Prostate gland (tissue), 2 donors: ENCODE data around the gene GPSM1. TPM values are rescaled to one million over a fixed set of nuclear protein-coding genes. Genes with fewer than 3 reads are reported as not detected.

Source experiments
- DNase-seq: peaks from one replicate; pipeline ENCODE4 v3.0.0-alpha.2; 2019; ENCODE audit warnings: low spot score
- H3K27ac ChIP-seq, 2 donors: fragments of 200-600 bp; sonication (generic); 2 replicates each; pipeline ENCODE4 v1.5.1; 2017 to 2019
- H3K27me3 ChIP-seq: fragments of 200-600 bp; sonication (generic); replicated peaks from 2 replicates; pipeline ENCODE4 v1.5.1; 2019; ENCODE audit not compliant: insufficient read depth
- H3K36me3 ChIP-seq, 2 donors: fragments of 200-600 bp; sonication (generic); 1 replicate in 1 of 2; 2 replicates in 1 of 2; pipeline versions ENCODE4 v1.5.1 to v1.8.1; 2017 to 2019
- H3K4me1 ChIP-seq: fragments of 200-600 bp; sonication (generic); replicated peaks from 2 replicates; pipeline ENCODE4 v1.5.1; 2019
- H3K4me3 ChIP-seq, 2 donors: fragments of 200-600 bp; sonication (generic); 2 replicates each; pipeline ENCODE4 v1.5.1; 2017 to 2019
- H3K9me3 ChIP-seq: fragments of 200-600 bp; sonication (generic); 2 replicates; pipeline ENCODE4 v1.5.1; 2017
- POLR2A ChIP-seq: fragments of 450-650 bp; IDR thresholded peaks from one replicate; pipeline ENCODE4 v1.6.1; 2016; ENCODE audit warnings: antibody characterized with exemption, mild to moderate bottlenecking
- POLR2AphosphoS5 ChIP-seq: sonication (generic); formaldehyde crosslinking; IDR thresholded peaks from one replicate; pipeline ENCODE4 v1.6.1; 2017; ENCODE audit warnings: antibody characterized with exemption
- WGBS: methylation state at CpG from one replicate; pipeline ENCODE4 v1.1.5; 2018; 5-methylcytosine and 5-hydroxymethylcytosine counted together
- intact Hi-C: fragments of 100-400 bp; cut with DNase I; formaldehyde crosslinking; loops from one replicate; pipeline ENCODE4 v1.14.2; 2022
- total RNA-seq, 2 donors: library from RNA; depleted of rRNA; stranded (reverse); fragments of >200 nt; gene quantifications; one replicate each; pipeline ENCODE4 v1.1.0, GENCODE V29; 2016
- TF ChIP-seq, protein P1 (sequence below), 4 experiments: fragments of 200-600 bp in 2 of 4; fragments of 450-650 bp in 2 of 4; sonication (generic) in 2 of 4; IDR thresholded peaks; 1 replicate in 3 of 4; 2 replicates in 1 of 4; pipeline ENCODE4 v1.5.1; 2016 to 2019; ENCODE audit warnings: antibody characterized with exemption in 4 of 4, mild to moderate bottlenecking in 2 of 4, moderate library complexity in 2 of 4

Gene GPSM1
- total RNA-seq, 2 donors from 2014 or later = 11.3 to 89.2 TPM

GRCh38 chr9:136293476-136294077 is 33.8 kb upstream of the GPSM1 start:
- H3K27me3 ChIP-seq = no peaks in the 10 kb centered on the region
- H3K4me1 ChIP-seq = no peaks in the 10 kb centered on the region
- TF ChIP-seq, protein P1, sequence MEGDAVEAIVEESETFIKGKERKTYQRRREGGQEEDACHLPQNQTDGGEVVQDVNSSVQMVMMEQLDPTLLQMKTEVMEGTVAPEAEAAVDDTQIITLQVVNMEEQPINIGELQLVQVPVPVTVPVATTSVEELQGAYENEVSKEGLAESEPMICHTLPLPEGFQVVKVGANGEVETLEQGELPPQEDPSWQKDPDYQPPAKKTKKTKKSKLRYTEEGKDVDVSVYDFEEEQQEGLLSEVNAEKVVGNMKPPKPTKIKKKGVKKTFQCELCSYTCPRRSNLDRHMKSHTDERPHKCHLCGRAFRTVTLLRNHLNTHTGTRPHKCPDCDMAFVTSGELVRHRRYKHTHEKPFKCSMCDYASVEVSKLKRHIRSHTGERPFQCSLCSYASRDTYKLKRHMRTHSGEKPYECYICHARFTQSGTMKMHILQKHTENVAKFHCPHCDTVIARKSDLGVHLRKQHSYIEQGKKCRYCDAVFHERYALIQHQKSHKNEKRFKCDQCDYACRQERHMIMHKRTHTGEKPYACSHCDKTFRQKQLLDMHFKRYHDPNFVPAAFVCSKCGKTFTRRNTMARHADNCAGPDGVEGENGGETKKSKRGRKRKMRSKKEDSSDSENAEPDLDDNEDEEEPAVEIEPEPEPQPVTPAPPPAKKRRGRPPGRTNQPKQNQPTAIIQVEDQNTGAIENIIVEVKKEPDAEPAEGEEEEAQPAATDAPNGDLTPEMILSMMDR (IDR thresholded peaks at IDR 0.05) = no peak
- TF ChIP-seq POLR2A (no peak), POLR2AphosphoS5 (no peak)
- no peaks in the 10 kb centered on the region for H3K36me3 ChIP-seq
- 85% methylated on average over 14 of the region's 14 CpGs for WGBS
- no peak for DNase-seq
- H3K4me3 ChIP-seq = no peak overlapping the region
- no peak overlapping the region for H3K27ac ChIP-seq
- no peaks in the 10 kb centered on the region for H3K9me3 ChIP-seq
- intact Hi-C loops = no loop called here

DNA sequence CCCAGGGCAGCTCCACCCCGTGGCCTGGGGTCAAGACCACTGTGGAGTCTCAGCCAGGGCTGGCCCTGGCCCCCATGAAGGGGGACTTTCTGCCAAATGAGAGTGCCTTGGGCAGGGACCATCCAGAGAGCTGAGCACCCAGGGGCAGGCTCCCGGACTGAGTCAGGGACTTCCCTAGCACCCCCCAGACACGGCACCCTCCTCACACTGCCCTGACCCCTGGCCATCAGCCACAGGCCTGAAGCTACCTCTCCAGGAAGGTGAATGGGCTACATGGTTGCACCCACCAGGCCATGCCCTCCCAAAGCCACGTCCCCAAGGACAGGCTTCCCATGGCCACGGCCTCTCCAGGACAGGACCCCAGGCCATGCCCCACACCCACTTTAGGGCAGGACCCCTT is 32.9 kb upstream of the GPSM1 start:
- H3K36me3 ChIP-seq = no peaks in the 10 kb centered on the region
- H3K4me1 ChIP-seq = no peaks in the 10 kb centered on the region
- TF ChIP-seq, protein P1 (IDR thresholded peaks at IDR 0.05) = no peak
- no peak overlapping the region for H3K4me3 ChIP-seq
- no peaks in the 10 kb centered on the region for H3K27me3 ChIP-seq
- 82% methylated on average over 5 of the region's 5 CpGs for WGBS
- no peaks in the 10 kb centered on the region for H3K9me3 ChIP-seq
- intact Hi-C loops = no loop called here
- no peak for DNase-seq
- no peak overlapping the region for H3K27ac ChIP-seq

DNA sequence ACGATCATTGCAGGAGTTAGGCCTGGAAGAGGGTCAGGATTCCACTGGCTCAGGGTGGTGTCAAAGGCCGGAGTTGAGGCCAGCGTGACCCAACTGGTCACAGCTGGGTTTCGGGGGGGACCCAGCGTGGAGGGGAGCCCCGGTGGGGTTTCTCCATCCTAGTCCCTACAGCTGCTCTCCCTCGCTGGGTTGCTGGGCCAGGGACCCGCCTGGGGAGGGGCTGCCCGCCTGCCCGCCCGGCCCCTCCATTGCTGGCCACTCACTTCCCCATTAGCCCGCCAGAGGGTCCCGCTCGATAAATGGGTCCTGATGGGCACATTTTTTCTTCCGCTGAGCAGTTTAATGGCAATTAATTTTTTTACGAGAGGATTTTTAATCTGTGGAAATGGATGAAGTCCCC is 32.3 kb upstream of the GPSM1 start:
- TF ChIP-seq POLR2A = no peak
- TF ChIP-seq POLR2AphosphoS5 = no peak
- TF ChIP-seq, protein P1 (IDR thresholded peaks at IDR 0.05) = no peak
- Histone ChIP-seq H3K4me3 (no peak overlapping the region), H3K27me3 (no peaks in the 10 kb centered on the region), H3K36me3 (no peaks in the 10 kb centered on the region), H3K4me1 (no peaks in the 10 kb centered on the region), H3K27ac (no peak overlapping the region), H3K9me3 (no peaks in the 10 kb centered on the region)
- no peak for DNase-seq
- intact Hi-C loops = no loop called here
- WGBS = 90% methylated on average over 16 of the region's 16 CpGs

GRCh38 chr9:136295542-136296433 is 31.6 kb upstream of the GPSM1 start:
- H3K9me3 ChIP-seq = no peaks in the 10 kb centered on the region
- 77% methylated on average over 33 of the region's 37 CpGs for WGBS
- H3K36me3 ChIP-seq = no peaks in the 10 kb centered on the region
- no peaks in the 10 kb centered on the region for H3K4me1 ChIP-seq
- H3K27ac ChIP-seq = no peak overlapping the region
- TF ChIP-seq POLR2AphosphoS5 = no peak
- TF ChIP-seq, protein P1 (IDR thresholded peaks at IDR 0.05) = no peak
- TF ChIP-seq POLR2A = no peak
- H3K4me3 ChIP-seq = no peak overlapping the region
- intact Hi-C loops = no loop called here
- H3K27me3 ChIP-seq = no peaks in the 10 kb centered on the region
- no peak for DNase-seq
